MCF 10A (cell line): ENCODE data around the gene DENND5A. TPM values are rescaled to one million over a fixed set of nuclear protein-coding genes. Genes with fewer than 3 reads are reported as not detected.

Experiments
- BruUV-seq: library from RNA; stranded (reverse); fragments of 400-500 nt; replicated peaks from 2 replicates; lab custom pipeline; 2021; lab: Mats Ljungman, UMichigan
- CTCF ChIA-PET: fragments of 300-600 bp; sonication (Branson Sonifier 250); formaldehyde crosslinking; extraction: SDS; loops from one replicate; lab custom pipeline; 2021; ENCODE audit warnings: antibody characterized with exemption, inconsistent platforms; lab: Yijun Ruan, JAX
- POLR2A ChIA-PET: fragments of 300-600, 350-650 bp; sonication (Branson Sonifier 250); formaldehyde crosslinking; extraction: SDS; loops from one replicate; lab custom pipeline; 2020; ENCODE audit warnings: antibody characterized with exemption, inconsistent platforms; lab: Yijun Ruan, JAX
- DNase-seq: peaks from one replicate; pipeline ENCODE4 v3.0.0-alpha.2; 2018; ENCODE audit not compliant: unreplicated experiment
- H3K27ac Mint-ChIP-seq: one replicate; pipeline ENCODE4 v1.8.0; 2022; ENCODE audit warnings: mild to moderate bottlenecking, low read depth, mixed read lengths; ENCODE audit not compliant: unreplicated experiment
- H3K27me3 Mint-ChIP-seq: one replicate; pipeline ENCODE4 v1.8.0; 2022; ENCODE audit warnings: mixed read lengths; ENCODE audit not compliant: insufficient read depth, unreplicated experiment
- H3K36me3 Mint-ChIP-seq: one replicate; pipeline ENCODE4 v1.8.0; 2022; ENCODE audit warnings: mild to moderate bottlenecking, moderate library complexity, mixed read lengths; ENCODE audit not compliant: insufficient read depth, unreplicated experiment
- H3K4me1 Mint-ChIP-seq: one replicate; pipeline ENCODE4 v1.8.0; 2022; ENCODE audit warnings: mixed read lengths; ENCODE audit not compliant: insufficient read depth, unreplicated experiment
- H3K4me3 Mint-ChIP-seq: one replicate; pipeline ENCODE4 v1.8.0; 2022; ENCODE audit warnings: mild to moderate bottlenecking, moderate library complexity, mixed read lengths; ENCODE audit not compliant: unreplicated experiment
- H3K9me3 Mint-ChIP-seq: one replicate; pipeline ENCODE4 v1.8.0; 2022; ENCODE audit warnings: mixed read lengths; ENCODE audit not compliant: unreplicated experiment
- intact Hi-C: fragments of 100-400 bp; cut with micrococcal nuclease; formaldehyde crosslinking; loops from 2 replicates; pipeline ENCODE4 v1.14.1; 2022
- total RNA-seq: library from RNA; stranded (reverse); gene quantifications from 2 replicates; pipeline ENCODE4 v1.2.3, GENCODE V29; 2022
- TF ChIP-seq, protein P1 (sequence below): fragments of 200-600 bp; IDR thresholded peaks from one replicate; pipeline ENCODE4 v1.8.0; 2022; ENCODE audit warnings: antibody characterized with exemption, mild to moderate bottlenecking; ENCODE audit not compliant: unreplicated experiment

The DENND5A gene
- total RNA-seq, 1 experiment from 2014 or later, result 55.4 TPM

GRCh38 chr11:9293646-9294045 is 28.5 kb upstream of the DENND5A start:
- ChIA-PET CTCF (no interaction called here), POLR2A (interaction anchor here (1.4 to 1.5 kb wide), 2 partner anchors 19 to 92 kb away, joined by 3 to 6 read pairs; no protein-coding TSS in a partner anchor)
- TF ChIP-seq, protein P1, sequence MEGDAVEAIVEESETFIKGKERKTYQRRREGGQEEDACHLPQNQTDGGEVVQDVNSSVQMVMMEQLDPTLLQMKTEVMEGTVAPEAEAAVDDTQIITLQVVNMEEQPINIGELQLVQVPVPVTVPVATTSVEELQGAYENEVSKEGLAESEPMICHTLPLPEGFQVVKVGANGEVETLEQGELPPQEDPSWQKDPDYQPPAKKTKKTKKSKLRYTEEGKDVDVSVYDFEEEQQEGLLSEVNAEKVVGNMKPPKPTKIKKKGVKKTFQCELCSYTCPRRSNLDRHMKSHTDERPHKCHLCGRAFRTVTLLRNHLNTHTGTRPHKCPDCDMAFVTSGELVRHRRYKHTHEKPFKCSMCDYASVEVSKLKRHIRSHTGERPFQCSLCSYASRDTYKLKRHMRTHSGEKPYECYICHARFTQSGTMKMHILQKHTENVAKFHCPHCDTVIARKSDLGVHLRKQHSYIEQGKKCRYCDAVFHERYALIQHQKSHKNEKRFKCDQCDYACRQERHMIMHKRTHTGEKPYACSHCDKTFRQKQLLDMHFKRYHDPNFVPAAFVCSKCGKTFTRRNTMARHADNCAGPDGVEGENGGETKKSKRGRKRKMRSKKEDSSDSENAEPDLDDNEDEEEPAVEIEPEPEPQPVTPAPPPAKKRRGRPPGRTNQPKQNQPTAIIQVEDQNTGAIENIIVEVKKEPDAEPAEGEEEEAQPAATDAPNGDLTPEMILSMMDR, result no peak
- Mint-ChIP-seq H3K27me3 (no peaks in the 10 kb centered on the region), H3K27ac (no peak overlapping the region), H3K4me1 (no peaks in the 10 kb centered on the region), H3K4me3 (no peak overlapping the region), H3K9me3 (no peaks in the 10 kb centered on the region), H3K36me3 (peaks cover 42% of the 10 kb centered on the region)
- intact Hi-C loops, result no loop called here
- DNase-seq, result no peak
- no TSS peak for BruUV-seq

DNA sequence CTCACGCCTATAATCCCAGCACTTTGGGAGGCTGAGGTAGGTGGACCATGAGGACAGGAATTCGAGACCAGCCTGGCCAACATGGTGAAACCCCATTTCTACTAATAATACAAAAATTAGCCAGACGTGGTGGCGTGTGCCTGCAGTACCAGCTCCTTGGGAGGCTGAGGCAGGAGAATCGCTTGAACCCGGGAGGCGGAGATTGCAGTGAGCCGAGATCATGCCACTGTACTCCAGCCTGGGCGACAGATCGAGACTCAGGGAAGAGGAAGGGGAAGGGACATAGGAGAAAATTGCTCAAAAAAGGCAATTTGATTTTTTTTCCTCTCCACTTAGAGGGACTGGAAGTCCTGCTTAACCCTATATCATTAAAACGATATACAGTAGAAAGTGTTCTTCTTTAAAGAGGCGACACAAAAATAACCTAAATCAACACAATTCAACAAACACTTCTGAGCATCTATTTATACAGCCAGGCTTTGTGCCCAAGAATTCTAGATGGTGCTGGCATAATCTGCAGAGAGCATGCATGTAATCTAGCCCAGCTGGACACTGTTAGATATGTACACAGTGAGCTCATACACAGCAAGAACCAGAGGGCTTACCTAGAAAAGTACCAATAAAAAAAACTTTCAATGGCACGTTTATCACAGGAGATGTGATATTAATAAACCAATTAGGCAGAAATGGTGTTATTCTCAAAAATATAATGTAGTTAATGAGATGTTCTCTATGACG is 20.9 kb upstream of the DENND5A start:
- DNase-seq, result no peak
- Mint-ChIP-seq H3K27ac (no peak overlapping the region), H3K4me1 (peaks cover 1% of the 10 kb centered on the region), H3K36me3 (peaks cover 60% of the 10 kb centered on the region), H3K4me3 (no peak overlapping the region), H3K9me3 (no peaks in the 10 kb centered on the region), H3K27me3 (no peaks in the 10 kb centered on the region)
- ChIA-PET CTCF (interaction anchor here (0.8 to 0.9 kb wide), 3 partner anchors 12 to 23 kb away, joined by 4 to 6 read pairs (median 5); no protein-coding TSS in a partner anchor), POLR2A (interaction anchor here (0.7 kb wide), 1 partner anchor 125 kb away, joined by 4 read pairs; no protein-coding TSS in a partner anchor)
- intact Hi-C loops, result no loop called here
- no TSS peak for BruUV-seq
- TF ChIP-seq, protein P1, result no peak

DNA sequence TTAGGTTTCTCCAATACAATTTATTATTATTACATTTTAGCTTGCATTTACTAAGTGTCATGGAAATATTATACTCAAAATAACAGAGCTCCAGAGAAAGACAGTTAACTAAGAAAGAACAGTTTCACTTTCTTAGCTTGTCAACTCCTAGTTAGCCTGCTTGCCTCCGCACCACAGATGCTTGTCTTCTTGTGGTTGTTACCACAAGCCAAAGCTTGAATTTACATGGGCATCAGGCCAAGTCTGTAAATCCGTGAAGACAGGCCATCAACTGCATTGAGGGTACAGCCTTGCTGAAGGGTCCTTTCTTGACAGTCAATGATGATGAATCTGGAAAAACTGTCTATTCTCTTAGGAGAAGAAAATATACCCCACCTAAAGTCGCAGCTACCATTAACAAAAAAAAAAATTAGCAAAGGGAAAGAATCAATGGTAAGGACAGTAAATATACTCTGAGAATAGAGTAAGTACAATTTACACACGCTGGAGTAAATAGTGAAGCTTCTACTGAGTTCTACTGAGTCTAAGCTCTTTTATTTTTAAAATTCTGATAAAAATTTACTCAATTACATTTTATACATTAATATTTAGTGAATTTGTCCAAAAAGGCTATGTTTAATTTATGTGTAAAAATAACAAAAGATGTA is 15.6 kb upstream of the DENND5A start:
- peak; percentile 68 for DNase-seq
- Mint-ChIP-seq H3K9me3 (no peaks in the 10 kb centered on the region), H3K27ac (no peak overlapping the region), H3K36me3 (peaks cover 65% of the 10 kb centered on the region), H3K27me3 (no peaks in the 10 kb centered on the region), H3K4me3 (no peak overlapping the region), H3K4me1 (peaks cover 6% of the 10 kb centered on the region)
- POLR2A ChIA-PET, result interaction anchor here (0.6 to 1.9 kb wide), 7 partner anchors 10 to 179 kb away, joined by 4 to 8 read pairs (median 5); partner anchors contain the start of genes DENND5A and IPO7
- no TSS peak for BruUV-seq
- CTCF ChIA-PET, result interaction anchor here (0.6 to 1.6 kb wide), 5 partner anchors 75 to 595 kb away, joined by 3 to 5 read pairs (median 4); no protein-coding TSS in a partner anchor
- TF ChIP-seq, protein P1, result no peak
- intact Hi-C loops, result no loop called here

DNA sequence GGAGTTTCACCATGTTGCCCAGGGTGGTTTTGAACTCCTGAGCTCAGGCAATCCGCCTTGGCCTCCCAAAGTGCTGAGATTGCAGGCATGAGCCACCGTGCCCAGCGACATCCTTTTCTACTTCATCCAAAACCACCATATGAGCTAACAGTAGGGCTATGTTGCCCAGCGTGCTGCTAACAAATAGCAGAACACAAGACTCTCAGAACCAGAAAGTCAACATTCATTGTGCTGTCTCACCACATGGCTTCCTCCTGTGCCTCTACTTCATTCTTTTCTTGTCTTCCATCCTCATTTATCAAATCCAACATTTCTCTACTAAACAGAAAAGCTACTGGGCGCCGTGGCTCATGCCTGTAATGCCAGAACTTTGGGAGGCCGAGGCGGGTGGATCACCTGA is 12.0 kb upstream of the DENND5A start:
- BruUV-seq, result no TSS peak
- no peak overlapping the region for H3K27ac Mint-ChIP-seq
- TF ChIP-seq, protein P1, result no peak
- ChIA-PET POLR2A (interaction anchor here (0.6 to 1.6 kb wide), 2 partner anchors 11 to 215 kb away, joined by 3 to 5 read pairs; no protein-coding TSS in a partner anchor), CTCF (interaction anchor here (0.6 to 1.0 kb wide), 3 partner anchors 56 to 229 kb away, joined by 3 read pairs; no protein-coding TSS in a partner anchor)
- H3K9me3 Mint-ChIP-seq, result no peaks in the 10 kb centered on the region
- H3K4me3 Mint-ChIP-seq, result no peak overlapping the region
- intact Hi-C loops, result no loop called here
- no peak for DNase-seq
- H3K36me3 Mint-ChIP-seq, result peaks cover 32% of the 10 kb centered on the region
- no peaks in the 10 kb centered on the region for H3K27me3 Mint-ChIP-seq
- peaks cover 12% of the 10 kb centered on the region for H3K4me1 Mint-ChIP-seq
